Esophagus muscularis mucosa (tissue), 4 donors: ENCODE results near the gene MPC1. TPM values are rescaled to one million over a fixed set of nuclear protein-coding genes. Genes with fewer than 3 reads are reported as not detected.

Experiments used
- DNase-seq: peaks from one replicate; pipeline ENCODE4 v3.0.0-alpha.2; 2017; ENCODE audit errors: extremely low spot score
- H3K27ac ChIP-seq, 4 donors: fragments of 200-600 bp; sonication (generic); replicated peaks in 1 of 4; 1 replicate in 3 of 4; 2 replicates in 1 of 4; pipeline ENCODE4 v1.5.1; 2016 to 2019; ENCODE audit warnings: mild to moderate bottlenecking in 1 of 4
- H3K27me3 ChIP-seq, 4 donors: fragments of 200-600 bp; sonication (generic); one replicate each; pipeline versions ENCODE4 v1.5.1 to v1.6.0; 2016 to 2019
- H3K36me3 ChIP-seq, 4 donors: fragments of 200-600 bp; sonication (generic); one replicate each; pipeline ENCODE4 v1.5.1; 2016 to 2019
- H3K4me1 ChIP-seq, 4 donors: fragments of 200-600 bp; sonication (generic); one replicate each; pipeline ENCODE4 v1.5.1; 2016 to 2019
- H3K4me3 ChIP-seq, 4 donors: fragments of 200-600 bp; sonication (generic); 1 replicate in 2 of 4; 2 replicates in 2 of 4; pipeline ENCODE4 v1.5.1; 2016 to 2019; ENCODE audit warnings: mild to moderate bottlenecking in 4 of 4, moderate library complexity in 1 of 4
- H3K9me3 ChIP-seq, 4 donors: fragments of 200-600 bp; sonication (generic); 1 replicate in 3 of 4; 2 replicates in 1 of 4; pipeline ENCODE4 v1.5.1; 2016 to 2019
- EP300 ChIP-seq: sonication (generic); formaldehyde crosslinking; IDR thresholded peaks from one replicate; pipeline ENCODE4 v1.6.1; 2017; ENCODE audit warnings: antibody characterized with exemption
- POLR2A ChIP-seq: fragments of 450-650 bp; IDR thresholded peaks from one replicate; pipeline ENCODE4 v1.6.1; 2017; ENCODE audit warnings: antibody characterized with exemption, moderate library complexity, mild to moderate bottlenecking, low read depth
- POLR2AphosphoS5 ChIP-seq, 2 donors: sonication (generic); formaldehyde crosslinking; IDR thresholded peaks; one replicate each; pipeline ENCODE4 v1.6.1; 2017; ENCODE audit warnings: antibody characterized with exemption in 2 of 2
- WGBS: methylation state at CpG from one replicate; pipeline ENCODE4 v1.1.5; 2018; 5-methylcytosine and 5-hydroxymethylcytosine counted together
- intact Hi-C: fragments of 100-400 bp; cut with DNase I; formaldehyde crosslinking; loops from one replicate; pipeline ENCODE4 v1.15.1; 2023
- total RNA-seq, 4 donors: library from RNA; depleted of rRNA; stranded (reverse); fragments of >200 nt; gene quantifications; one replicate each; pipeline versions ENCODE4 v1.1.0 to v1.2.1, GENCODE V29; 2016
- TF ChIP-seq, protein P1 (sequence below), 3 experiments: fragments of 200-600 bp in 2 of 3; fragments of 450-650 bp in 1 of 3; sonication (generic) in 2 of 3; IDR thresholded peaks; one replicate each; pipeline ENCODE4 v1.5.1; 2017 to 2019; ENCODE audit warnings: antibody characterized with exemption in 3 of 3, mild to moderate bottlenecking in 2 of 3, moderate library complexity in 1 of 3

MPC1 gene
- total RNA-seq, 4 donors from 2014 or later: 54.7 to 68.1 (median 63.1) TPM

DNA sequence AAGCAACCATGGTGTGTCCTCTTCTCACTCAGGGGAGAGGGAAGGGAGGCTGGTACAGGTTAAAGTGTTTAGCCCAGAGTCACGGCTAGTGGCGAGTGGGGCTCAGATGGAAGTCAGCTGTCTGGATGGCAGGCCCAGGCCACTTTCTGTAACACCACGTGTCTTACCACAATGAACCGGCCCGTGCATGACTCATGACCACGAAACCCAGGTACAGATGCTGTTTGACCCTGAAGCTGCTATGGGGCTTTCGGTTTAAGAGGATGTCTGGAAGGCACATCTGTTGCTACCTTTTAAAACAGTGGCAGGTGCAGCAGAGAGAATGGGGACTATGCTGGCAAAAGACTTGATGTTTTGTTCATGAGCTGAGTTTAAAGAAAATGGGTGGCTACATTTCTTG lies 36.5 kb upstream of the MPC1 start:
- Histone ChIP-seq H3K4me3 (no peak overlapping the region), H3K4me1 (no peaks in the 10 kb centered on the region), H3K27me3 (no peaks in the 10 kb centered on the region), H3K27ac (no peak overlapping the region), H3K36me3 (peaks cover 37 to 88% (median 74%) of the 10 kb centered on the region in 4 donors), H3K9me3 (no peaks in the 10 kb centered on the region)
- 73% methylated on average over 7 of the region's 7 CpGs for WGBS
- DNase-seq: no peak
- TF ChIP-seq, protein P1, sequence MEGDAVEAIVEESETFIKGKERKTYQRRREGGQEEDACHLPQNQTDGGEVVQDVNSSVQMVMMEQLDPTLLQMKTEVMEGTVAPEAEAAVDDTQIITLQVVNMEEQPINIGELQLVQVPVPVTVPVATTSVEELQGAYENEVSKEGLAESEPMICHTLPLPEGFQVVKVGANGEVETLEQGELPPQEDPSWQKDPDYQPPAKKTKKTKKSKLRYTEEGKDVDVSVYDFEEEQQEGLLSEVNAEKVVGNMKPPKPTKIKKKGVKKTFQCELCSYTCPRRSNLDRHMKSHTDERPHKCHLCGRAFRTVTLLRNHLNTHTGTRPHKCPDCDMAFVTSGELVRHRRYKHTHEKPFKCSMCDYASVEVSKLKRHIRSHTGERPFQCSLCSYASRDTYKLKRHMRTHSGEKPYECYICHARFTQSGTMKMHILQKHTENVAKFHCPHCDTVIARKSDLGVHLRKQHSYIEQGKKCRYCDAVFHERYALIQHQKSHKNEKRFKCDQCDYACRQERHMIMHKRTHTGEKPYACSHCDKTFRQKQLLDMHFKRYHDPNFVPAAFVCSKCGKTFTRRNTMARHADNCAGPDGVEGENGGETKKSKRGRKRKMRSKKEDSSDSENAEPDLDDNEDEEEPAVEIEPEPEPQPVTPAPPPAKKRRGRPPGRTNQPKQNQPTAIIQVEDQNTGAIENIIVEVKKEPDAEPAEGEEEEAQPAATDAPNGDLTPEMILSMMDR (IDR thresholded peaks at IDR 0.05): no peak
- TF ChIP-seq EP300 (no peak), POLR2AphosphoS5 (IDR thresholded peaks at IDR 0.05) (no peak), POLR2A (no peak)
- intact Hi-C loops: no loop called here

DNA sequence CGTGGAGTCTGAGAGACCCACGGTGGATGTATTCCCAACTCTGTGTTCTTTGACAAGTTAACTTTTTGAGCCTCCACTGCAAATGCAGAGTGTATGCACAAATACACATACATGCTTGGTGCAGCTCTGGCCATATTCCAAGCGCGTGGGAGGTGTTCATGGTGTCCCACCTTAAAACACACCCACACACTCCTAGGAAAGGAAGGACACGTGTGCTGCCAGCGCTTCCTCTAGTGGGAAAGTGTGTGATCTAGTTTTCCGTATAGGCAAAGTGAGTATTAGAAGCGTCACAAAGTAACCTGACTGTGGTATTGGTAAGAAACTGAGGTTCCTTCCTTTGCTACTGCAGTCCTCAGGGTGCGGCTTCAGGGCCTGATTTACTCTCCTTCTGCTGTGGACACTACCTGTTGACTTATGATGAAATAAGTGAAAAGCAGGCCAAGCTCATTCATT lies 36.0 kb upstream of the MPC1 start:
- TF ChIP-seq EP300 (no peak), POLR2A (no peak), POLR2AphosphoS5 (IDR thresholded peaks at IDR 0.05) (no peak)
- TF ChIP-seq, protein P1 (IDR thresholded peaks at IDR 0.05): no peak
- Histone ChIP-seq H3K4me1 (no peaks in the 10 kb centered on the region), H3K27me3 (no peaks in the 10 kb centered on the region), H3K27ac (no peak overlapping the region), H3K4me3 (no peak overlapping the region), H3K9me3 (no peaks in the 10 kb centered on the region), H3K36me3 (peaks cover 37 to 88% (median 73%) of the 10 kb centered on the region in 4 donors)
- no peak for DNase-seq
- 91% methylated on average over 9 of the region's 9 CpGs for WGBS
- intact Hi-C loops: no loop called here

DNA sequence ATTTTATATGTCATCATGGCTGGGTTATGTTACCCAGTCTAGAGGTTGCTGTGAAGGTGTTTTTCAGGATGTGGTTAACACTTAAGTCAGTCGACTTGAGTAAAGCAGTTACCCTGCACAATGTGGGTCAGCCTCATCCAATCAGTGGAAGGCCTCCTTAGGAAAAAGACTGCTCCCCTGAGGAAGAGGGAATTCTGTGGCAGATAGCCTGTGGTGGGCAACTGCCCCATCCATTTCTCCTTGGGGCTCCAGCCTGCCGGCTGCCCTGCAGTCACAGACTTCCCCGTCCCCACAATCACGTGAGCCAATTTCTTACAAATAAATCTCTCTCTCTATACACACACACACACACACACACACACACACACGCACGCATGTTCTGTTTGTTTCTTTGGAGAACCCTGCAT lies 34.5 kb upstream of the MPC1 start:
- 85% methylated on average over 6 of the region's 6 CpGs for WGBS
- Histone ChIP-seq H3K9me3 (no peaks in the 10 kb centered on the region), H3K4me1 (no peaks in the 10 kb centered on the region), H3K36me3 (peaks cover 25 to 88% (median 73%) of the 10 kb centered on the region in 4 donors), H3K4me3 (no peak overlapping the region), H3K27me3 (no peaks in the 10 kb centered on the region), H3K27ac (no peak overlapping the region)
- DNase-seq: no peak
- intact Hi-C loops: no loop called here
- TF ChIP-seq, protein P1 (IDR thresholded peaks at IDR 0.05): no peak
- TF ChIP-seq EP300 (no peak), POLR2A (no peak), POLR2AphosphoS5 (IDR thresholded peaks at IDR 0.05) (no peak)

GRCh38 chr6:166415833-166416347 lies 33.1 kb upstream of the MPC1 start:
- 68% methylated on average over 5 of the region's 5 CpGs for WGBS
- Histone ChIP-seq H3K36me3 (peaks cover 21 to 97% (median 78%) of the 10 kb centered on the region in 4 donors), H3K4me1 (no peaks in the 10 kb centered on the region), H3K4me3 (no peak overlapping the region), H3K27ac (no peak overlapping the region), H3K9me3 (no peaks in the 10 kb centered on the region), H3K27me3 (no peaks in the 10 kb centered on the region)
- TF ChIP-seq POLR2A: no peak
- no peak for TF ChIP-seq EP300
- TF ChIP-seq, protein P1 (IDR thresholded peaks at IDR 0.05): no peak
- TF ChIP-seq POLR2AphosphoS5 (IDR thresholded peaks at IDR 0.05): no peak
- intact Hi-C loops: no loop called here
- DNase-seq: no peak

DNA sequence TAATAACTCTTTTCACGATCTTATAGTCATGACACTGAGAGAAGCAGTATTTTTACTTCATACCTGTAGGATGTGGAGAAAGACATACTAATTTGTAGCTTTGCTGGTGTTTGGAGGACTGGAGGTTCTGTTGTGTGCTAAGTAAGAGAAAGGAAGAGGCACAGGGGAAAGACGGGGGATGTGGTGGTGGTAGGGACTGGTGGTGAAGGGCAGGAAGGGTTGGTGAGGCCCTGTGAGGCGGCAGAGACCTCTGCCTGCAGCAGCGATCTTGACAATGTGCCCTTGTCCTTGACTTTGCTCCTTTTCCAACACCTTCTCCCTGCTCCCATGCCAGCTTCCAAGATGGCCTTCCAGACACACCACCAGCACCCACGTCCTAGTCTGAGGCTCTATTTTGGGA lies 32.6 kb upstream of the MPC1 start:
- WGBS: 79% methylated on average over 5 of the region's 5 CpGs
- no peak for DNase-seq

More for the DNA sequence above, 32.6 kb upstream of the MPC1 start:
- Histone ChIP-seq H3K4me3 (no peak overlapping the region), H3K27ac (no peak overlapping the region), H3K4me1 (no peaks in the 10 kb centered on the region), H3K36me3 (peaks cover 21 to 97% (median 74%) of the 10 kb centered on the region in 4 donors), H3K27me3 (no peaks in the 10 kb centered on the region), H3K9me3 (no peaks in the 10 kb centered on the region)
- TF ChIP-seq EP300 (no peak), POLR2A (no peak), POLR2AphosphoS5 (IDR thresholded peaks at IDR 0.05) (no peak)
- TF ChIP-seq, protein P1 (IDR thresholded peaks at IDR 0.05): no peak
- intact Hi-C loops: no loop called here
